Measurements from ENCODE around the gene TBCD. TPM values are rescaled to one million over a fixed set of nuclear protein-coding genes. Genes with fewer than 3 reads are reported as not detected.

Gene TBCD
- total RNA-seq, 1 donor from 2014 or later: 49.9 TPM

- H3K4me3 Mint-ChIP-seq: no peak overlapping the region
- ChIA-PET CTCF (no interaction called here), POLR2A (no interaction called here)
- peaks cover 5% of the 10 kb centered on the region for H3K9me3 Mint-ChIP-seq
- TF ChIP-seq CTCF (IDR thresholded peaks at IDR 0.05): no peak
- peaks cover 2% of the 10 kb centered on the region for H3K4me1 Mint-ChIP-seq
- no peak overlapping the region for H3K27ac Mint-ChIP-seq
- H3K27me3 Mint-ChIP-seq: no peaks in the 10 kb centered on the region
- intact Hi-C loops (cut with micrococcal nuclease): no loop called here
- no peak for DNase-seq
- H3K36me3 Mint-ChIP-seq (ENCODE audit: low read depth): peaks cover 48% of the 10 kb centered on the region
- no peak for ATAC-seq (ENCODE audit: low read depth)
Observed at GRCh38 chr17:82802075-82802780, 50.4 kb downstream of the TBCD start.

- Mint-ChIP-seq H3K9me3 (peaks cover 5% of the 10 kb centered on the region), H3K27me3 (no peaks in the 10 kb centered on the region), H3K36me3 (ENCODE audit: low read depth) (peaks cover 49% of the 10 kb centered on the region), H3K27ac (no peak overlapping the region), H3K4me3 (no peak overlapping the region), H3K4me1 (peaks cover 2% of the 10 kb centered on the region)
- ChIA-PET CTCF (no interaction called here), POLR2A (no interaction called here)
- ATAC-seq (ENCODE audit: low read depth) (no peak), DNase-seq (no peak)
- intact Hi-C loops (cut with micrococcal nuclease): no loop called here
- no peak for TF ChIP-seq CTCF (IDR thresholded peaks at IDR 0.05)
Observed at GRCh38 chr17:82803185-82803584, 51.3 kb downstream of the TBCD start.

GRCh38 chr17:82803606-82804005 is 51.7 kb downstream of the TBCD start:
- ChIA-PET POLR2A (no interaction called here), CTCF (no interaction called here)
- no peak for DNase-seq
- TF ChIP-seq CTCF (IDR thresholded peaks at IDR 0.05): no peak
- Mint-ChIP-seq H3K27ac (no peak overlapping the region), H3K36me3 (ENCODE audit: low read depth) (peaks cover 46% of the 10 kb centered on the region), H3K9me3 (peaks cover 5% of the 10 kb centered on the region), H3K4me1 (peaks cover 2% of the 10 kb centered on the region), H3K27me3 (no peaks in the 10 kb centered on the region), H3K4me3 (no peak overlapping the region)
- no peak for ATAC-seq (ENCODE audit: low read depth)
- intact Hi-C loops (cut with micrococcal nuclease): no loop called here

- ChIA-PET POLR2A (interaction anchor here (0.6 kb wide), 1 partner anchor 36 kb away, joined by 3 read pairs; no protein-coding TSS in a partner anchor), CTCF (no interaction called here)
- H3K9me3 Mint-ChIP-seq: peaks cover 5% of the 10 kb centered on the region
- no peak overlapping the region for H3K27ac Mint-ChIP-seq
- no peak for TF ChIP-seq CTCF (IDR thresholded peaks at IDR 0.05)
- H3K36me3 Mint-ChIP-seq (ENCODE audit: low read depth): peaks cover 45% of the 10 kb centered on the region
- H3K27me3 Mint-ChIP-seq: no peaks in the 10 kb centered on the region
- peaks cover 2% of the 10 kb centered on the region for H3K4me1 Mint-ChIP-seq
- H3K4me3 Mint-ChIP-seq: no peak overlapping the region
- DNase-seq (no peak), ATAC-seq (ENCODE audit: low read depth) (no peak)
- intact Hi-C loops (cut with micrococcal nuclease): no loop called here
Observed at GRCh38 chr17:82804442-82805191, 52.8 kb downstream of the TBCD start.

- intact Hi-C loops (cut with micrococcal nuclease): no loop called here
- ChIA-PET CTCF (no interaction called here), POLR2A (no interaction called here)
- Mint-ChIP-seq H3K9me3 (peaks cover 5% of the 10 kb centered on the region), H3K4me3 (no peak overlapping the region), H3K36me3 (ENCODE audit: low read depth) (peaks cover 41% of the 10 kb centered on the region), H3K27me3 (no peaks in the 10 kb centered on the region), H3K27ac (no peak overlapping the region), H3K4me1 (peaks cover 2% of the 10 kb centered on the region)
- no peak for TF ChIP-seq CTCF (IDR thresholded peaks at IDR 0.05)
- no peak for DNase-seq
- no peak for ATAC-seq (ENCODE audit: low read depth)
Observed at GRCh38 chr17:82805254-82805653, 53.4 kb downstream of the TBCD start.

All from activated B cell treated with CpG ODN at 0.5 μM for 24 hours (primary cell).